Measurements from ENCODE around the gene NCKAP1. TPM values are rescaled to one million over a fixed set of nuclear protein-coding genes. Genes with fewer than 3 reads are reported as not detected.

NCKAP1 gene
- polyA plus RNA-seq (2013, experiment 1 of 2), result 67.2 TPM
- polyA plus RNA-seq (2013, experiment 2 of 2), result 67.6 TPM

- DNase-seq (ENCODE audit: low spot score), result peak; percentile 90
- Histone ChIP-seq H3K9me3 (replicated peaks in 1 of 2; ENCODE audit: control insufficient read depth in 2 of 2, insufficient read depth in 1 of 2, low read depth in 1 of 2, low read length in 2 of 2) (no peaks in the 10 kb centered on the region), H2AK5ac (ENCODE audit: low read depth, low read length) (peak within 1 kb of the TSS; percentile 88)
Observed at GRCh38 chr2:183038341-183039300, at the start of gene NCKAP1. Gene NCKAP1, minus strand, starts transcription at chr2:183038457. Its CDS starts 358 bp downstream, at chr2:183038099.

GRCh38 chr2:183081911-183082310, 43.7 kb upstream of the NCKAP1 start:
- Histone ChIP-seq H2AFZ (ENCODE audit: low read length) (no peak overlapping the region), H3K14ac (ENCODE audit: low read length) (no peak overlapping the region), H3K23ac (ENCODE audit: low read depth, low read length, poor library complexity) (no peak overlapping the region), H3K36me3 (replicated peaks in 1 of 2; ENCODE audit: control insufficient read depth in 2 of 2, insufficient read depth in 2 of 2, low read length in 2 of 2) (no peaks in the 10 kb centered on the region), H3K4me2 (ENCODE audit: insufficient read depth, low read length, poor library complexity, severe bottlenecking) (no peak overlapping the region), H4K8ac (ENCODE audit: low read depth, low read length) (no peak overlapping the region), H3K4ac (ENCODE audit: low read length) (no peak overlapping the region), H3K18ac (ENCODE audit: low read length) (no peak overlapping the region), H3K9ac (ENCODE audit: low read depth, low read length, poor library complexity) (no peak overlapping the region), H3K79me1 (ENCODE audit: low read depth, low read length) (no peaks in the 10 kb centered on the region), H2BK5ac (ENCODE audit: low read length) (no peak overlapping the region), H3K27ac (replicated peaks; ENCODE audit: low read length) (no peak overlapping the region), H2BK120ac (ENCODE audit: low read depth, low read length) (no peak overlapping the region), H3K4me1 (ENCODE audit: control insufficient read depth in 2 of 2, insufficient read depth in 1 of 2, low read depth in 1 of 2, low read length in 2 of 2) (peaks cover 0 to 4% of the 10 kb centered on the region in 2 donors), H2BK12ac (ENCODE audit: low read length) (no peak overlapping the region), H3K27me3 (ENCODE audit: control insufficient read depth in 3 of 3, insufficient read depth in 3 of 3, low read depth in 1 of 3, low read length in 3 of 3) (peaks cover 0 to 7% (median 2%) of the 10 kb centered on the region in 3 experiments), H3K4me3 (ENCODE audit: low read length in 2 of 2) (no peak overlapping the region), H3K9me3 (replicated peaks in 1 of 2; ENCODE audit: control insufficient read depth in 2 of 2, insufficient read depth in 1 of 2, low read depth in 1 of 2, low read length in 2 of 2) (peaks cover 0 to 1% of the 10 kb centered on the region in 2 donors), H4K91ac (ENCODE audit: low read depth, low read length, poor library complexity) (no peak overlapping the region), H2BK15ac (ENCODE audit: low read length) (no peak overlapping the region), H2AK5ac (ENCODE audit: low read depth, low read length) (no peak overlapping the region)
- WGBS, 2 donors (ENCODE audit: extremely low coverage in 2 of 2, insufficient read length in 2 of 2, insufficient replicate concordance in 1 of 2), result no CpG with 5 or more reads among the region's 1 CpG
- no peak for DNase-seq (ENCODE audit: low spot score)

More at GRCh38 chr2:183038341-183039300, at the start of gene NCKAP1:
- Histone ChIP-seq H3K27ac (replicated peaks; ENCODE audit: low read length) (peak within 1 kb of the TSS; percentile 92), H3K14ac (ENCODE audit: low read length) (peak within 1 kb of the TSS; percentile 98), H3K23ac (ENCODE audit: low read depth, low read length, poor library complexity) (peak within 1 kb of the TSS; percentile 98), H3K27me3 (ENCODE audit: control insufficient read depth in 3 of 3, insufficient read depth in 3 of 3, low read depth in 1 of 3, low read length in 3 of 3) (peaks cover 0 to 9% (median 6%) of the 10 kb centered on the region in 3 experiments), H4K8ac (ENCODE audit: low read depth, low read length) (no peak within 1 kb of the TSS), H3K4me1 (ENCODE audit: control insufficient read depth in 2 of 2, insufficient read depth in 1 of 2, low read depth in 1 of 2, low read length in 2 of 2) (peaks cover 2 to 9% of the 10 kb centered on the region in 2 donors), H3K36me3 (replicated peaks in 1 of 2; ENCODE audit: control insufficient read depth in 2 of 2, insufficient read depth in 2 of 2, low read length in 2 of 2) (no peaks in the 10 kb centered on the region), H3K4me2 (ENCODE audit: insufficient read depth, low read length, poor library complexity, severe bottlenecking) (peak within 1 kb of the TSS; percentile 78), H2BK5ac (ENCODE audit: low read length) (peak within 1 kb of the TSS; percentile 100), H3K18ac (ENCODE audit: low read length) (peak within 1 kb of the TSS; percentile 100), H4K91ac (ENCODE audit: low read depth, low read length, poor library complexity) (peak within 1 kb of the TSS; percentile 30), H2BK15ac (ENCODE audit: low read length) (peak within 1 kb of the TSS; percentile 49), H2BK120ac (ENCODE audit: low read depth, low read length) (peak within 1 kb of the TSS; percentile 97), H3K4me3 (ENCODE audit: low read length in 2 of 2) (peak within 1 kb of the TSS; percentile 78 to 97), H2AFZ (ENCODE audit: low read length) (peak within 1 kb of the TSS; percentile 95), H3K4ac (ENCODE audit: low read length) (peak within 1 kb of the TSS; percentile 93), H3K79me1 (ENCODE audit: low read depth, low read length) (peaks cover 5% of the 10 kb centered on the region), H2BK12ac (ENCODE audit: low read length) (peak within 1 kb of the TSS; percentile 90), H3K9ac (ENCODE audit: low read depth, low read length, poor library complexity) (peak within 1 kb of the TSS; percentile 98)
- WGBS, 2 donors (ENCODE audit: extremely low coverage in 2 of 2, insufficient read length in 2 of 2, insufficient replicate concordance in 1 of 2), result no CpG with 5 or more reads among the region's 68 CpGs

GRCh38 chr2:183079139-183079775, 41.0 kb upstream of the NCKAP1 start:
- no peak overlapping the region for H3K4ac ChIP-seq (ENCODE audit: low read length)
- peak overlapping the region; percentile 51 to 77 for H3K4me3 ChIP-seq (ENCODE audit: low read length in 2 of 2)
- no peak overlapping the region for H2BK15ac ChIP-seq (ENCODE audit: low read length)
- no peak overlapping the region for H2BK5ac ChIP-seq (ENCODE audit: low read length)
- H4K91ac ChIP-seq (ENCODE audit: low read depth, low read length, poor library complexity), result no peak overlapping the region
- peaks cover 0 to 4% of the 10 kb centered on the region in 2 donors for H3K4me1 ChIP-seq (ENCODE audit: control insufficient read depth in 2 of 2, insufficient read depth in 1 of 2, low read depth in 1 of 2, low read length in 2 of 2)
- H3K14ac ChIP-seq (ENCODE audit: low read length), result no peak overlapping the region
- no CpG with 5 or more reads among the region's 13 CpGs for WGBS, 2 donors (ENCODE audit: extremely low coverage in 2 of 2, insufficient read length in 2 of 2, insufficient replicate concordance in 1 of 2)
- no peaks in the 10 kb centered on the region for H3K36me3 ChIP-seq (replicated peaks in 1 of 2; ENCODE audit: control insufficient read depth in 2 of 2, insufficient read depth in 2 of 2, low read length in 2 of 2)
- no peak overlapping the region for H2BK12ac ChIP-seq (ENCODE audit: low read length)
- no peak overlapping the region for H2AK5ac ChIP-seq (ENCODE audit: low read depth, low read length)
- peak overlapping the region; percentile 84 for H2AFZ ChIP-seq (ENCODE audit: low read length)
- H4K8ac ChIP-seq (ENCODE audit: low read depth, low read length), result no peak overlapping the region
- peak overlapping the region; percentile 11 for H3K23ac ChIP-seq (ENCODE audit: low read depth, low read length, poor library complexity)
- peaks cover 0 to 25% (median 2%) of the 10 kb centered on the region in 3 experiments for H3K27me3 ChIP-seq (ENCODE audit: control insufficient read depth in 3 of 3, insufficient read depth in 3 of 3, low read depth in 1 of 3, low read length in 3 of 3)
- H3K9me3 ChIP-seq (replicated peaks in 1 of 2; ENCODE audit: control insufficient read depth in 2 of 2, insufficient read depth in 1 of 2, low read depth in 1 of 2, low read length in 2 of 2), result peaks cover 0 to 1% of the 10 kb centered on the region in 2 donors
- H3K18ac ChIP-seq (ENCODE audit: low read length), result no peak overlapping the region
- no peak overlapping the region for H3K9ac ChIP-seq (ENCODE audit: low read depth, low read length, poor library complexity)
- no peak overlapping the region for H3K27ac ChIP-seq (replicated peaks; ENCODE audit: low read length)
- H3K4me2 ChIP-seq (ENCODE audit: insufficient read depth, low read length, poor library complexity, severe bottlenecking), result peak overlapping the region; percentile 61
- no peak for DNase-seq (ENCODE audit: low spot score)
- H3K79me1 ChIP-seq (ENCODE audit: low read depth, low read length), result no peaks in the 10 kb centered on the region
- H2BK120ac ChIP-seq (ENCODE audit: low read depth, low read length), result no peak overlapping the region
